ENCODE measurements around the gene GALNT11. TPM values are rescaled to one million over a fixed set of nuclear protein-coding genes. Genes with fewer than 3 reads are reported as not detected.
A peak's percentile ranks its signal among the peaks of the same experiment; 100 is the strongest.
"Not testable (repeated sequence)": the region's sequence is repeated elsewhere in the genome, so short reads cannot be mapped to it uniquely, and the experiment has no call there.

GALNT11 gene
- total RNA-seq, 2 donors from 2014 or later, result 24.8 to 32.3 TPM

DNA sequence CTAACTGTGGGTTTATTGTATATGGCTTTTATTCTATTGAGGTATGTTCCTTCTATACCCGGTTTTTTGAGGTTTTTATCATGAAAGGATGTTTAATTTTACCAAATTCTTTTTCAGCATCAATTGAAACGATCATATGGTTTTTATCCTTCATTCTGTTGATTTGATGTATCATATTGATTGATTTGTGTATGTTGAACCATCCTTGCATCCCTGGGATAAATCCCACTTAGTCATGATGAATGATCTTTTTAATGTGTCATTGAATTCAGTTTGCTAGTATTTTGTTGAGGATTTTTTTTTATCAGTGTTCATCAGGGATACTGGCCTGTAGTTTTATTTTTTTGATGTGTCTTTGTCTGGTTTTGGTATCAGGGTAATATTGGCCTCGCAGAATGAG lies 19.4 kb downstream of the GALNT11 start:
- peaks cover 34% of the 10 kb centered on the region for H3K36me3 Mint-ChIP-seq
- H3K4me3 Mint-ChIP-seq; ATAC-seq; H3K27ac Mint-ChIP-seq; DNase-seq (ENCODE audit: low spot score); H3K27me3 Mint-ChIP-seq: not testable (repeated sequence)
- H3K4me1 Mint-ChIP-seq (ENCODE audit: low read depth in 2 of 2), result peaks cover 21 to 24% of the 10 kb centered on the region in 2 donors
- H3K9me3 Mint-ChIP-seq, result peaks cover 14% of the 10 kb centered on the region

DNA sequence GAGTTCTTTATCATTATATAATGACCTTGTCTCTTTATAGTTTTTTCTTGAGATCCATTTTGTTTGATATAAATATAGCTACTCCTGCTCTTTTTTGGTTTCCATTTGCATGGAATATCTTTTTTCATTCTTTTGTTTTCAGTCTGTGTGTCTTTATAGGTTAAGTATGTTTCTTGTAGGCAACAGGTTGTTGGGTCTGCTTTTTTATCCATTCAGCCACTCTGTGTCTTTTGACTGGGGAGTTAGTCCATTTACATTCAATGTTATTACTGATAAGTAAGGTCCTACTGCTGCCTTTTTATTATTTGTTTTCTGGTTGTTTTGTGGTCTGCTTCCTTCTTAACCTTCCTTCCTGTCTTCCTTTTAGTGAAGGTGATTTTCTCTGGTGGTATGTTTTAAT lies 21.1 kb downstream of the GALNT11 start:
- DNase-seq (ENCODE audit: low spot score), result no peak

DNA sequence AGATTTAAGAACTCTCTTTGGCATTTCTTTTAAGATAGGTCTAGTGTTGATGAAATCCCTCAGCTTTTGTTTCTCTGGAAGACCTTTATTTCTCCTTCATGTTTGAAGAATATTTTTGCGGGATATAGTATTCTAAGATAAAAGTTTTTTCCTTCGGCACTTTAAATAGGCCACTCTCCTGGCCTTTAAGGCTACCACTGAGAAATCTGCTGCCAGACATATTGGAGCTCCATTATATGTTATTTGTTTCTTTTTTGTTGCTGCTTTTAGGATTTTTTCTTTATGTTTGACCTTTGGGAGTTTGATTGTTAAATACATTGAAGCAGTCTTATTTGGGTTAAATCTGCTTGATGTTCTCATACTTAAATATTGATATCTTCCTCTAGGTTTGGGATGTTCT lies 22.6 kb downstream of the GALNT11 start:
- H3K27ac Mint-ChIP-seq, result no peak overlapping the region
- peaks cover 23 to 28% of the 10 kb centered on the region in 2 donors for H3K4me1 Mint-ChIP-seq (ENCODE audit: low read depth in 2 of 2)
- DNase-seq (ENCODE audit: low spot score), result no peak
- H3K36me3 Mint-ChIP-seq, result peaks cover 23% of the 10 kb centered on the region
- ATAC-seq, result no peak
- peaks cover 14% of the 10 kb centered on the region for H3K9me3 Mint-ChIP-seq
- H3K4me3 Mint-ChIP-seq, result no peak overlapping the region
- H3K27me3 Mint-ChIP-seq, result no peaks in the 10 kb centered on the region

More for the DNA sequence above, 21.1 kb downstream of the GALNT11 start:
- peaks cover 14% of the 10 kb centered on the region for H3K9me3 Mint-ChIP-seq
- H3K27ac Mint-ChIP-seq, result no peak overlapping the region
- no peak overlapping the region for H3K4me3 Mint-ChIP-seq
- H3K36me3 Mint-ChIP-seq, result peaks cover 23% of the 10 kb centered on the region
- H3K27me3 Mint-ChIP-seq, result no peaks in the 10 kb centered on the region
- peaks cover 21 to 24% of the 10 kb centered on the region in 2 donors for H3K4me1 Mint-ChIP-seq (ENCODE audit: low read depth in 2 of 2)
- no peak for ATAC-seq

DNA sequence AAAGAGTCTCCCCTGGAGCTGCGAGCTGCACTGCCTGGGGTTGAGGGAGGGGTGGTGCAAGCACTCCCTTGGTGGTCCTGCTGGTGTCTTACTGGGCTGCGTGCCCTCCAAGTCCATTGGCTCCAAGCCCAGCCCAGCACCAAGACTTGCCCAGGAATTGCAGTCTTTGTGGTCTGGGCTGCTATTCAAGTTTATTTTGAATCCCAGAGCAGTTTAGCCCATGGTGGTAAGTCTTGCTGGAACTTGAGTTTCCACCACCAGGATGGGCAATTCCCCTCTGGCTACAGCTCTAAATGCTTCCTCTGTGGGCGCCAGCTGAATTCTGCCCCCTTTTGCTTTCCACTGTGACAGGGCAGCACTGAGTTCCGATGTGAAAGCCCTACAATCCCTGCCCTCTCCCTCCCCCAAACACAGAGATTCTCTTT lies 25.1 kb downstream of the GALNT11 start:
- DNase-seq (ENCODE audit: low spot score) (no peak), ATAC-seq (no peak)
- Mint-ChIP-seq H3K36me3 (peaks cover 12% of the 10 kb centered on the region), H3K4me3 (no peak overlapping the region), H3K4me1 (ENCODE audit: low read depth in 2 of 2) (peaks cover 23 to 26% of the 10 kb centered on the region in 2 donors), H3K27me3 (no peaks in the 10 kb centered on the region), H3K9me3 (peaks cover 8% of the 10 kb centered on the region), H3K27ac (no peak overlapping the region)

DNA sequence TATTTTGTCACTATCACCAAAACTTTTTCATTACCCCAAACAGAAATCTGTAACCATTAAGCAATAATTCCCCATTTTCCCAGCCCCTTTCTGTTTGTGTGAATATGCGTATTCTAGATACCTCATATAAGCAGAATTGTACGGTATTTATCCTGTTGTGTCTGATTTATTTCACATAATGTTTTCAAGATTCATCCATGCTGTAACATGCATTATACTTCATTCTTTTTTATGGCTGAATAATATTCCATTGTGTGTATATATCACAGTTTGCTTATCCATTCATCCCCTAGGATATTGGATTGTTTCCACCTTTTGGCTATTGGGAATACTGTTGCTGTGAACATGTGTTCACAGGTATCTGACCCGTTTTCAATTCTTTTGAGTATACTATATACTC lies 26.5 kb downstream of the GALNT11 start:
- Mint-ChIP-seq H3K4me1 (ENCODE audit: low read depth in 2 of 2) (peaks cover 14 to 16% of the 10 kb centered on the region in 2 donors), H3K36me3 (no peaks in the 10 kb centered on the region), H3K4me3 (no peak overlapping the region), H3K27ac (no peak overlapping the region), H3K27me3 (no peaks in the 10 kb centered on the region), H3K9me3 (no peaks in the 10 kb centered on the region)
- no peak for DNase-seq (ENCODE audit: low spot score)
- ATAC-seq, result no peak

DNA sequence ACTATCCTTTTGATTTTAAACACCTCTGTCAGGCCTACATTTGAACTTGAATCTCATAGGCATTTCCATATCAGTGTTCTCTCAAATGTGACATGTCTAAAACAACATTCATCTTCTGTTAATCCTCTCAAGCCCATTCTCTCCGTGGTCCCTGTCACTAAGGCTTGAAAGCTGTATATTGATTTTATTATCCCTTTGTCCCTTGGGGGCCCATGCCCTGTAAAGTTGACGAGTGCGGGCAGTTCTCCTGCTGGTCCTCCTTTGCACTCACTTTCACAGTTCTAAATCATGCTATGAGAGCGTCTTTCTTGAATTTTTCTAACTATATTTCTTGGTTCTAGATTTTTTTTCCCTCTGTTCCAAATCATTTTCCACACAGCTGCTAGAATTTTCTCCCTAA lies 27.3 kb downstream of the GALNT11 start:
- Mint-ChIP-seq H3K9me3 (no peaks in the 10 kb centered on the region), H3K27ac (no peak overlapping the region), H3K36me3 (no peaks in the 10 kb centered on the region), H3K4me1 (ENCODE audit: low read depth in 2 of 2) (peaks cover 14 to 16% of the 10 kb centered on the region in 2 donors), H3K27me3 (no peaks in the 10 kb centered on the region), H3K4me3 (no peak overlapping the region)
- ATAC-seq, result no peak
- DNase-seq (ENCODE audit: low spot score), result no peak

DNA sequence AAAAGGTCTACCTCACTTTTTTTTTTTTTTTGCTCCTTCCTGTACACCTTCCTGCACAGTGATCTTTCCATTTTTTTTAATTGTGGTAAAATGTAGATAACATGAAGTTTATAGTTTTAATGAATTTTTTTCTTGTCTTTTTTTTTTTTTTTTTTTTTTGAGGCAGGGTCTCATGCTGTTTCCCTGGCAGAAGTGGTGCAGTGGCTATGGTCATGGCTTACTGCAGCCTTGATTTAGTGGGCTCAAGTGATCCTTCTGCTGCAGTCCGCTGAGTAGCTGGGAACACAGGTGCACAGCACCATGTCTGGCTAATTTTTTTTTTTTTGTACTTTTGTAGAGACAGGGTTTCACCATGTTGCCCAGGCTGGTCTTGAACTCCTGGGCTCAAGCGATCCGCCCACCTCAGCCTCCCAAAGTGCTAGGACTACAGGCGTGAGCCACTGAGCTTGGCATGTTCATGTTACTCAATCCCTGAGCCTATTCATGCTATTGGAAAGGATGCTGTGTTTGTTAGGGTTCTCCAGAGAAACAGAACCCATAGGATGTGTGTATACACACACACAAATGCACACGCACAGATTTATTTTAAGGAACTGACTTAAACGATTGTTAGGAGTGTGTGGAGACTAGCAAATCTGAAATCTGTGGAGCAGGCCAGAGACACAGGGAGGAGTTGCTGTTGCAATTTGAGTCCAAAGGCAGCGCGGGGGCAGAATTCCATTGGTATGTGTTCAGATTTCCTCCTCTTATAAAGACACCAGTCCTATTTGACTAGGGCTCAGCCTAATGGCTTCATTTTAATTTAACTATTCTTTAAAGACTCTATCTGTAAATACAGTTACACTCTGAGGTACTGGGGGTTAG lies 29.1 kb downstream of the GALNT11 start:
- Mint-ChIP-seq H3K27ac (no peak overlapping the region), H3K9me3 (no peaks in the 10 kb centered on the region), H3K4me1 (ENCODE audit: low read depth in 2 of 2) (peaks cover 11 to 13% of the 10 kb centered on the region in 2 donors), H3K4me3 (no peak overlapping the region), H3K36me3 (no peaks in the 10 kb centered on the region), H3K27me3 (no peaks in the 10 kb centered on the region)
- DNase-seq (ENCODE audit: low spot score) (no peak), ATAC-seq (no peak)

DNA sequence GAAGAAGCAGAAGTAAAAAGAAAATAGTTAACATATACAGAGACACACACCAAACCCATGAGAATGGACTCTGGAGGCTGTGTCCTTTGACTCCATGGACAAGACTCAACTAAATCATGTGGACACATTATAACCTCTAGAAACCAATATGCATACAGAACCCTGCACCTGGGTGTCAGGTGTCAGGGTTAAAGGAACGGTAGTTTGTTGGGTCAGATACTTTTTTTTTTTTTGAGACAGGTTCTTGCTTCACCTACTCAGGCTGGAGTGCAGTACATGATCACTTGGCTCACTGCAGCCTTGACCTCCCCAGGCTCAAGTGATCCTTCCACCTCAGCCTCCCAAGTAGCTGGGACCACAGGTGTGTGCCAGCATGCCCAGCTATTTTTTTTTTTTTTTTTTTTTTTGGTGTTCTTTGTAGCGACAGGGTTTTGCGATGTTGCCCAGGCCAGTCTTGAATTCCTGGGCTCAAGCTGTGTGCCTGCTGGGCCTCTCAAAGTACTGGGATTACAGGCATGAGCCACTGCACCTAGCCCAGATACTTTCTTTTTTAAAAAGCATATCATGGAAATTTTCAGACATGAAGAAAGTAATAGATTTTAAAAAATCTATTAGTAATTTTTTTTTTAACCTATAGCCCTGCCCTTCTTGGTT lies 31.3 kb downstream of the GALNT11 start:
- Mint-ChIP-seq H3K36me3 (peaks cover 1% of the 10 kb centered on the region), H3K4me3 (no peak overlapping the region), H3K4me1 (ENCODE audit: low read depth in 2 of 2) (peaks cover 10 to 11% of the 10 kb centered on the region in 2 donors), H3K27ac (no peak overlapping the region), H3K27me3 (no peaks in the 10 kb centered on the region), H3K9me3 (no peaks in the 10 kb centered on the region)
- ATAC-seq (no peak), DNase-seq (ENCODE audit: low spot score) (no peak)

DNA sequence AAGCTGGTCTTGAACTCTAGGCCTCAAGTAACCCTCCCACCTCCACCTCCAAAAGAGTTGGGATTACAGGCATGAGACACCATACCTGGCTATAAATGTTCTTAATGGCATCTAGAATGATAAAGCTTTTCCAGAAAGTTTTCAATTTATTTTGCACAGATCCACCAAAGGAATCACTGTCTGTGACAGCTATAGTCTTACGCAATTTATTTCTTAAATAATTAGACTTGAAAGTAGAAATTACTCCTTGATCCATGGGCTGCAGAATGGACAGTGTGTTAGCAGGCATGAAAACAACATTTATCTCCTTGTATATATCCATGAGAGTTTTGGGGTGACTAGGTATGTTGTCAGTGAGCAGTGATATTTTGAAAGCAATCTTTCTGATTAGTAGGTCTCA lies 33.8 kb downstream of the GALNT11 start:
- Mint-ChIP-seq H3K27ac (peak overlapping the region in 1 of 2 donors; percentile 48), H3K36me3 (peaks cover 11% of the 10 kb centered on the region), H3K27me3 (no peaks in the 10 kb centered on the region), H3K9me3 (no peaks in the 10 kb centered on the region), H3K4me3 (no peak overlapping the region), H3K4me1 (ENCODE audit: low read depth in 2 of 2) (peaks cover 14 to 19% of the 10 kb centered on the region in 2 donors)
- ATAC-seq (no peak), DNase-seq (ENCODE audit: low spot score) (no peak)

DNA sequence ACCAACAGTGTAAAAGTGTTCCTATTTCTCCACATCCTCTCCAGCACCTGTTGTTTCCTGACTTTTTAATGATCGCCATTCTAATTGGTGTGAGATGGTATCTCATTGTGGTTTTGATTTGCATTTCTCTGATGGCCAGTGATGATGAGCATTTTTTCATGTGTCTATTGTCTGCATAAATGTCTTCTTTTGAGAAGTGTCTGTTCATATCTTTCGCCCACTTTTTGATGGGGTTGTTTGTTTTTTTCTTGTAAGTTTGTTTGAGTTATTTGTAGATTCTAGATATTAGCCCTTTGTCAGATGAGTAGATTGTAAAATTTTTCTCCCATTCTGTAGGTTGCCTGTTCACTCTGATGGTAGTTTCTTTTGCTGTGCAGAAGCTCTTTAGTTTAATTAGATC lies 35.6 kb downstream of the GALNT11 start:
- DNase-seq (ENCODE audit: low spot score); H3K27ac Mint-ChIP-seq; H3K27me3 Mint-ChIP-seq; H3K4me3 Mint-ChIP-seq; ATAC-seq; H3K9me3 Mint-ChIP-seq: not testable (repeated sequence)
- Mint-ChIP-seq H3K36me3 (peaks cover 11% of the 10 kb centered on the region), H3K4me1 (ENCODE audit: low read depth in 2 of 2) (peaks cover 20 to 23% of the 10 kb centered on the region in 2 donors)

DNA sequence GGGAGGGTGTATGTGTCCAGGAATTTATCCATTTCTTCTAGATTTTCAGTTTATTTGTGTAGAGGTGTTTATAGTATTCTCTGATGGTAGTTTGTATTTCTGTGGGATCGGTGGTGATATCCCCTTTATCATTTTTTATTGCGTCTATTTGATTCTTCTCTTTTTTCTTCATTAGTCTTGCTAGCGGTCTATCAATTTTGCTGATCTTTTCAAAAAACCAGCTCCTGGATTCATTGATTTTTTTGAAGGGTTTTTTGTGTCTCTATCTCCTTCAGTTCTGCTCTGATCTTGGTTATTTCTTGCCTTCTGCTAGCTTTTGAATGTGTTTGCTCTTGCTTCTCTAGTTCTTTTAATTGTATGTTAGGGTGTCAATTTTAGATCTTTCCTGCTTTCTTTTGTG lies 37.7 kb downstream of the GALNT11 start:
- not testable (repeated sequence) for H3K9me3 Mint-ChIP-seq; DNase-seq (ENCODE audit: low spot score); H3K27me3 Mint-ChIP-seq; H3K27ac Mint-ChIP-seq; ATAC-seq; H3K4me3 Mint-ChIP-seq
- Mint-ChIP-seq H3K4me1 (ENCODE audit: low read depth in 2 of 2) (peaks cover 23 to 27% of the 10 kb centered on the region in 2 donors), H3K36me3 (peaks cover 11% of the 10 kb centered on the region)

DNA sequence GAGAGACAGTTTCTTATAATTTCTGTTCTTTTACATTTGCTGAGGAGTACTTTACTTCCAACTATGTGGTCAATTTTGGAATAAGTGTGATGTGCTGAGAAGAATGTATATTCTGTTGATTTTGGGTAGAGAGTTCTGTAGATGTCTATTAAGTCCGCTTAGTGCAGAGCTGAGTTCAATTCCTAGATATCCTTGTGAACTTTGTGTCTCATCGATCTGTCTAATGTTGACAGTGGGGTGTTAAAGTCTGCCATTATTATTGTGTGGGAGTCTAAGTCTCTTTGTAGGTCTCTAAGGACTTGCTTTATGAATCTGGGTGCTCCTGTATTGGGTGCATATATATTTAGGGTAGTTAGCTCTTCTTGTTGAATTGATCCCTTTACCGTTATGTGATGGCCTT lies 38.3 kb downstream of the GALNT11 start:
- H3K27ac Mint-ChIP-seq; H3K4me3 Mint-ChIP-seq; ATAC-seq; H3K27me3 Mint-ChIP-seq; H3K9me3 Mint-ChIP-seq; DNase-seq (ENCODE audit: low spot score): not testable (repeated sequence)
- Mint-ChIP-seq H3K4me1 (ENCODE audit: low read depth in 2 of 2) (peaks cover 22 to 27% of the 10 kb centered on the region in 2 donors), H3K36me3 (peaks cover 11% of the 10 kb centered on the region)

DNA sequence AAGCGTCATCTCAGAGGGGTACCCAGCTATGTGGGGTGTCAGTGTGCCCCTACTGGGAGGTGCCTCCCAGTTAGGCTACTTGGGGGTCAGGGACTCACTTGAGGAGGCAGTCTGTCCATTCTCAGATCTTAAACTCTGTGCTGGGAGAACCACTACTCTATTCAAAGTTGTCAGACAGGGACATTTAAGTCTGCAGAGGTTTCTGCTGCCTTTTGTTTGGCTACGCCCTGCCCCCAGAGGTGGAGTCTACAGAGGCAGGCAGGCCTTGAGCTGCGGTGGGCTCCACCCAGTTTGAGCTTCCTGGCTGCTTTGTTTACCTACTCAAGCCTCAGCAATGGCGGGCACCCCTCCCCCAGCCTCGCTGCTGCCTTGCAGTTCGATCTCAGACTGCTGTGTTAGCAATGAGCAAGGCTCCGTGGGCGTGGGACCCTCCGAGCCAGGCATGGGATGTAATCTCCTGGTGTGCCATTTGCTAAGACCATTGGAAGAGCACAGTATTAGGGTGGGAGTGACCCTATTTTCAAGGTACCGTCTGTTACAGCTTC lies 40.4 kb downstream of the GALNT11 start:
- DNase-seq (ENCODE audit: low spot score); H3K4me3 Mint-ChIP-seq; H3K9me3 Mint-ChIP-seq; ATAC-seq; H3K27ac Mint-ChIP-seq; H3K27me3 Mint-ChIP-seq: not testable (repeated sequence)
- peaks cover 27 to 29% of the 10 kb centered on the region in 2 donors for H3K4me1 Mint-ChIP-seq (ENCODE audit: low read depth in 2 of 2)
- peaks cover 19% of the 10 kb centered on the region for H3K36me3 Mint-ChIP-seq

DNA sequence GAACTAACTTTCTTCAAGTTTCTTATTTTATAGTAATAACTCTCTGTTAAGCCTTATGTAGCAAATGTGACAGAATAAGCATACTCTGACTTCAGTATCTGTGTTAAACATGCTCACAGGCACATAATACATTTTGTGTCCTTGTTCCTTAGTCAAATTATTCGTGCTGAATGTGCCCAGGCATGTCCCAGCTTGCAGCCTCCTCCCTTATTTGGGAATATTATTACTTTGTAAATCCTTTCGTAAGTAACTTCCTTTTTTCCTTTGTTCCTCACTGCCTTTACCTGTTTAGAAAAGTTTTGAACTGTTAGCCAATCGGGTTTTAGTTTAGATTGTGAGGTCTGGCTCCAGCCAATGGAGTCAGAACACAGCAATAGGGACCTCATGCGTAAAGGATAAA lies 46.9 kb downstream of the GALNT11 start:
- ATAC-seq, result no peak
- Mint-ChIP-seq H3K36me3 (peaks cover 9% of the 10 kb centered on the region), H3K27ac (no peak overlapping the region), H3K27me3 (no peaks in the 10 kb centered on the region), H3K9me3 (peaks cover 5% of the 10 kb centered on the region), H3K4me1 (ENCODE audit: low read depth in 2 of 2) (peaks cover 7 to 29% of the 10 kb centered on the region in 2 donors), H3K4me3 (no peak overlapping the region)
- DNase-seq (ENCODE audit: low spot score), result no peak

Data from natural killer cell treated with Interleukin-12 subunit alpha and Interleukin-12 subunit beta and Interleukin-15 and Interleukin-18, amount 100 ng/mL, for 72 hours (primary cell).